ENCODE measurements around the gene LRIT2. TPM values are rescaled to one million over a fixed set of nuclear protein-coding genes. Genes with fewer than 3 reads are reported as not detected.

Gene LRIT2
- total RNA-seq, 1 experiment from 2014 or later, result not detected

DNA sequence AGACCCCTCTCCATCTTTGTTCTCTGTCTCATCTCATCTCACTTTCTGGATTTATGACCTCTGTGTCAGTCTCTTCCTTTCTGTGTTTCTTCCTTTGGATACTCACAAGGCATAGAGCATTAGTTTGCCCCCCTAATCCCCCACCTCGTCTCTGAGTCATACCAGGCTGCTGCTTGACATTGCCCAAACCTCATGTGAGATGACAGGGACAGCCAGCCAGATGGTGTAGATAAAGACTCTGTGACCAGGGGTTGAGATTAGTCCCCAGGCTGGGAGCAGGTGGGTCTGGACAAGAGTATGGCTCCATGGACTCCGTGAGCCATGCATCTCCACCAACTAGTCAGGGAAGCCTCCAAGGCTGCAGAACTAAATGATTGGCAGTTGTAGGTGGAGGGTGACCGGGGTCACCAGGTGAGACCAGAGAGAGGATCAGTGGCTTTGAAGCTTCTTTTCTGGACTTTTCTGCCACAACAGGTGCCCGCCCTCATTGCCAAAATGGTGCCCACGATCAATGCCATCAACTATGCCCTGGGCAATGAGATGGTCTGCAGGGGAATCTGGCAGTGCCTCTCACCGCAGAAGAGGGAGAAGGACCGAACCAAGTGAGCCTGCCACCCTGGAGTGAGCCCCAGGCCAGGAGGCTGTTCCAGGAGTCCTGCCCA, 32.8 kb upstream of the LRIT2 start:
- no CpG with 5 or more reads among the region's 7 CpGs for whole genome bisulfite sequencing (ENCODE audit: extremely low coverage, insufficient read length, low lambda C conversion rate)
- Mint-ChIP-seq H3K4me3 (no peak overlapping the region), H3K27me3 (ENCODE audit: low read depth) (peaks cover 31% of the 10 kb centered on the region), H3K4me1 (peaks cover 2 to 3% of the 10 kb centered on the region in 2 experiments; a peak in 2 of 4 replicates), H3K27ac (no peak overlapping the region), H3K36me3 (ENCODE audit: insufficient read depth in 1 of 3, low read depth in 3 of 3) (no peaks in the 10 kb centered on the region; a peak in 1 of 7 replicates), H3K9me3 (no peaks in the 10 kb centered on the region)
- H3K79me1 ChIP-seq (ENCODE audit: insufficient read depth, low read depth, low read length, poor library complexity, severe bottlenecking), result no peaks in the 10 kb centered on the region
- H4K91ac ChIP-seq (ENCODE audit: insufficient read length, low read depth, low read length), result no peak overlapping the region
- no peak overlapping the region for H4K8ac ChIP-seq (replicated peaks; ENCODE audit: insufficient read length, low read depth, low read length)
- no peaks in the 10 kb centered on the region for H3K9me3 ChIP-seq (ENCODE audit: control insufficient read depth, low read depth, low read length)
- no peak overlapping the region for H2BK15ac ChIP-seq (ENCODE audit: low read depth, low read length)
- no peak overlapping the region for H3K4me2 ChIP-seq (ENCODE audit: insufficient read depth, insufficient read length, low read length)
- TF ChIP-seq, protein P1, sequence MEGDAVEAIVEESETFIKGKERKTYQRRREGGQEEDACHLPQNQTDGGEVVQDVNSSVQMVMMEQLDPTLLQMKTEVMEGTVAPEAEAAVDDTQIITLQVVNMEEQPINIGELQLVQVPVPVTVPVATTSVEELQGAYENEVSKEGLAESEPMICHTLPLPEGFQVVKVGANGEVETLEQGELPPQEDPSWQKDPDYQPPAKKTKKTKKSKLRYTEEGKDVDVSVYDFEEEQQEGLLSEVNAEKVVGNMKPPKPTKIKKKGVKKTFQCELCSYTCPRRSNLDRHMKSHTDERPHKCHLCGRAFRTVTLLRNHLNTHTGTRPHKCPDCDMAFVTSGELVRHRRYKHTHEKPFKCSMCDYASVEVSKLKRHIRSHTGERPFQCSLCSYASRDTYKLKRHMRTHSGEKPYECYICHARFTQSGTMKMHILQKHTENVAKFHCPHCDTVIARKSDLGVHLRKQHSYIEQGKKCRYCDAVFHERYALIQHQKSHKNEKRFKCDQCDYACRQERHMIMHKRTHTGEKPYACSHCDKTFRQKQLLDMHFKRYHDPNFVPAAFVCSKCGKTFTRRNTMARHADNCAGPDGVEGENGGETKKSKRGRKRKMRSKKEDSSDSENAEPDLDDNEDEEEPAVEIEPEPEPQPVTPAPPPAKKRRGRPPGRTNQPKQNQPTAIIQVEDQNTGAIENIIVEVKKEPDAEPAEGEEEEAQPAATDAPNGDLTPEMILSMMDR (conservative IDR thresholded peaks at IDR 0.05), result no peak
- H2BK5ac ChIP-seq (ENCODE audit: insufficient read length, low read length), result no peak overlapping the region
- H2BK120ac ChIP-seq (ENCODE audit: low read depth, low read length, poor library complexity, severe bottlenecking), result no peak overlapping the region
- no peak overlapping the region for H3K4ac ChIP-seq (ENCODE audit: low read depth, low read length)
- no peak overlapping the region for H2AFZ ChIP-seq (ENCODE audit: low read length)
- H3T11ph ChIP-seq (ENCODE audit: low read length), result no peak overlapping the region
- H2BK20ac ChIP-seq (ENCODE audit: low read depth, low read length, poor library complexity, severe bottlenecking), result no peak overlapping the region
- no peaks in the 10 kb centered on the region for H3K23me2 ChIP-seq (ENCODE audit: insufficient read length, low read depth, low read length, poor library complexity, severe bottlenecking)
- H3K27me3 ChIP-seq (ENCODE audit: insufficient read depth, low read length), result no peaks in the 10 kb centered on the region; the same call in 1 of the 2 replicates
- H2BK12ac ChIP-seq (ENCODE audit: insufficient read length, low read depth, low read length), result no peak overlapping the region
- H3K23ac ChIP-seq (ENCODE audit: insufficient read length, low read depth, low read length), result no peak overlapping the region
- H3K4me1 ChIP-seq (ENCODE audit: insufficient read depth, low read length), result no peaks in the 10 kb centered on the region
- no peak overlapping the region for H3K56ac ChIP-seq (ENCODE audit: insufficient read length, low read depth, low read length)
- no peak for DNase-seq
- no peak overlapping the region for H3K27ac ChIP-seq (ENCODE audit: insufficient read length, low read depth, low read length)
- no peak overlapping the region for H3K18ac ChIP-seq (ENCODE audit: insufficient read length, low read depth, low read length)
- H4K5ac ChIP-seq (ENCODE audit: insufficient read length, low read depth, low read length), result no peak overlapping the region
- no peak overlapping the region for H3K9ac ChIP-seq (ENCODE audit: extremely low read depth, insufficient read length, low read length)
- H4K20me1 ChIP-seq (ENCODE audit: control insufficient read depth, insufficient read depth, insufficient read length), result no peaks in the 10 kb centered on the region
- no peak overlapping the region for H3K14ac ChIP-seq (ENCODE audit: insufficient read depth, low read length)
- H2AK5ac ChIP-seq (ENCODE audit: insufficient read length, low read length), result no peak overlapping the region
- H3K79me2 ChIP-seq (ENCODE audit: insufficient read depth, low read length), result no peaks in the 10 kb centered on the region

All from H9 (cell line).